ENCODE data around the gene PARD6G.

PARD6G gene, protein sequence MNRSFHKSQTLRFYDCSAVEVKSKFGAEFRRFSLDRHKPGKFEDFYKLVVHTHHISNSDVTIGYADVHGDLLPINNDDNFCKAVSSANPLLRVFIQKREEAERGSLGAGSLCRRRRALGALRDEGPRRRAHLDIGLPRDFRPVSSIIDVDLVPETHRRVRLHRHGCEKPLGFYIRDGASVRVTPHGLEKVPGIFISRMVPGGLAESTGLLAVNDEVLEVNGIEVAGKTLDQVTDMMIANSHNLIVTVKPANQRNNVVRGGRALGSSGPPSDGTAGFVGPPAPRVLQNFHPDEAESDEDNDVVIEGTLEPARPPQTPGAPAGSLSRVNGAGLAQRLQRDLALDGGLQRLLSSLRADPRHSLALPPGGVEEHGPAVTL

DNA sequence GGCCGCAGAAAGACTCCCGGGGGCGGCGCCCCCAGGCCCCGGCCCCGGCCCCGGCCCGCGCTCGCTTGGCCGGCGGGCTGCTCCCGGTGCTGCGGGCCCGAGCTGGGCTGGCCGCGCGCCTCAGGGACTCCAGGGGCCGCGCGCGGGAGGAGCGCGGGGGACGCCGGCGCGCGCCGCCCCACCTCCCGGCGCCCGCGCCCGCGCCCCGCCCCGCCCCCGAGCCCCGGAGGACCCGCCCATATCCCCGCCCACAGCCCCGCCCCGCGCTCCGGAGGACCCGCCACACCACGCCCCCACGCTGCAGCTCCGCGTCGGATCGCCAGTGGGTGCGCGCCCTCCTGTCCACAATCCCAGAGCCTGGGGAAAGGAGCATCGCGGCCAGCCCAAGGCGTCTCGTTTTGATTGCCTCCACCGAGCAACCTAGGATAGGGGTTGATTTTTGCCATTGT is at the start of gene PARD6G:
PARD6G (minus strand) TSS at position 122 of the 449 bp plus-strand sequence. CDS start 166 bp downstream, outside the sequence.
- peak; percentile 70 for DNase-seq

DNA sequence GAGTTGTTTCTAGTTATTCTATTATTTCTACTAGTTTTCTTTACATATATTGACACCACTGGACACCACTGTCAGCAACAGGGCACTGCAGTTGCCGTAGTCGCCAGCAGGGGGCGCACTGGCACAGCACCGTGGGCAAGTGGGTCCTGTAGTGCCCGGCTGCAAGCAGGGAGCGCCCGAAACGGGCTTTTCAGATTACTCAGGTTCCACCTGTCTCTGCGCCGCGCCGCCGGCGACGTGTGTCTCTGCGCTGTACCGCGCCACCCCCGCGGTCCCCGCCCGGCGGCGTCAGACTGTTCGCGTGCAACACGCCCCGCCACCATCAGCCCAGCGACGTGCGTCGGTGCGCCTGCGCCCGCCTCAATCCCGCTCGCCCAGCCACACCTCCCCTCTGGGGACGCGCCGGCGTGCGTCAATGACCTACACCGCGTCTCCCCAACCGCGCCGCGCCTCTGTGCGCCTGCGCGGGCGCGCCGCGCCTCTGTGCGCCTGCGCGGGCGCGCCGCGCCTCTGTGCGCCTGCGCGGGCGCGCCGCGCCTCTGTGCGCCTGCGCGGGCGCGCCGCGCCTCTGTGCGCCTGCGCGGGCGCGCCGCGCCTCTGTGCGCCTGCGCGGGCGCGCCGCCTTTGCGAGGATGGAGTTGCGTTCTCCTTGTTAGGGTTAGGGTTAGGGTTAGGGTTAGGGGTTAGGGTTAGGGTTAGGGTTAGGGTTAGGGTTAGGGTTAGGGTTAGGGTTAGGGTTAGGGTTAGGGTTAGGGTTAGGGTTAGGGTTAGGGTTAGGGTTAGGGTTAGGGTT is 15.1 kb upstream of the PARD6G start:
- peak; percentile 23 for DNase-seq

DNA sequence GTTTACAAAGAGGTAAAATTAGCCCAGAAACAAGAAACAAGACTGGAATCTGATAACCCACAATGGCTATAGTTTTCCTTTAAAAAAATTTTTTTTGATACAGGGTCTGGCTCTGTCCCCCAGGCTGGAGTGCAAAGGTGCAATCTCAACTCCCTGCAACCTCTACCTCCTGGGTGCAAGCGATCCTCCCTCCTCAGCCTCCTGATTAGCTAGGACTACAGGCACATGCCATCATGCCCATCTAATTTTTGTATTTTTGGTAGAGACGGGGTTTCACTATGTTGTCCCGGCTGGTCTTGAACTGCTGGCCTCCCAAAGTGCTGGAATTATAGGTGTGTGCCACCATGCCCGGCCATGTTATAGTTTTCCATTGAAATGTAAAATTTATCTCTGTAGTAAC is 12.3 kb upstream of the PARD6G start:
- no peak for DNase-seq

DNA sequence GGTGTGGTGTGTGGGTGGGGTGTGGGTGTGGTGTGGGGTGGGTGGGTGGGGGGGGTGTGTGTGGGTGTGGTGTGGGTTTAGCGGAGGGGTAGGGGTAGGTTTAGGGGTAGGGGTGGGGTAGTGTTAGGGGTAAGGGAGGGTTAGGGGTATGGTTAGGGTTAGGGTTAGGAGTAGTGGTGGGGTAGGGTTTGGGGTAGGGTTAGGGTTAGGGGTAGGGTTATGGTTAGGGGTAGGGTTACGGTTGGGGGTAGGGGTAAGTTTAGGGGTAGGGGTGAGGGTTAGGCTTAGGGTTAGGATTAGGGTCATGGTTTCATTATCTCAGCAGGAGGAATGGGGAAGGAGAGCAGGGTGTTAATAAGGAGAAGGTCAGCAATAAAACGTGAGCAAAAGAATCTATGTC is 11.3 kb upstream of the PARD6G start:
- DNase-seq: no peak

DNA sequence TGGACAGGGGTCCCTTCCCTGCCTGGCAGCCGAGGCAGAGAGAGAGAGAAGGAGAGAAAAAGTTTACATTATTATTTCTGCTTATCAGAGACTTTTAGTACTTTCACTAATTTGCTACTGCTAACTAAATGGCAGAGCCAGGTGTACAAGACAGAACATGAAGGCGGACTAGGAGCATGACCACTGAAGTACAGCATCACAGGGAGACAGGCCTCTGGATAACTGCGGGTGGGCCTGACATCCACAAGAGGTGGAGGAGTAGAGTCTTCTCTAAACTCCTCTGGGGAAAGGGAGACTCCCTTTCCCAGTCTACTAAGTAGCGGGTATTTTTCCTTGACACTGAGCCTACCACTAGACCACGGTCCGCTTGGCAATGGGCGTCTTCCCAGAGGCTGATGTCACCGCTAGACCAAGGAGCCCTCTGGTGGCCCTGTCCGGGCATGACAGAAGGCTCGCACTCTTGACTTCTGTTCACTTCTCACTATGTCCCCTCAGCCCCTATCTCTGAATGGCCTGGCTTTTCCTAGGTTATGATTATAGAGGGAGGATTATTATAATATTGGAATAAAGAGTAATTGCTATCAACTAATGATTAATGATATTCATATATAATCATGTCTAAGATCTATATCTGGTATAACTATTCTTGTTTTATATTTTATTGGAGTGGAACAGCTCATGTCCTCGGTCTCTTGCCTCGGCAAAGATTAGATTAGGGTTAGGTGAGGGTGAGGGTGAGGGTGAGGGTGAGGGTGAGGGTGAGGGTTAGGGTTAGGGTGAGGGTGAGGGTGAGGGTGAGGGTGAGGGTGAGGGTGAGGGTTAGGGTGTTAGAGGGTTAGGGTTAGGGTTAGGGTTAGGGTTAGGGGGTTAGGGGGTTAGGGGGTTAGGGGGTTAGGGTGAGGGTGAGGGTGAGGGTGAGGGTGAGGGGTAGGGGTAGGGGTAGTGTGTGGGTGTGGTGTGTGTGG is 10.5 kb upstream of the PARD6G start:
- DNase-seq: peak; percentile 70

DNA sequence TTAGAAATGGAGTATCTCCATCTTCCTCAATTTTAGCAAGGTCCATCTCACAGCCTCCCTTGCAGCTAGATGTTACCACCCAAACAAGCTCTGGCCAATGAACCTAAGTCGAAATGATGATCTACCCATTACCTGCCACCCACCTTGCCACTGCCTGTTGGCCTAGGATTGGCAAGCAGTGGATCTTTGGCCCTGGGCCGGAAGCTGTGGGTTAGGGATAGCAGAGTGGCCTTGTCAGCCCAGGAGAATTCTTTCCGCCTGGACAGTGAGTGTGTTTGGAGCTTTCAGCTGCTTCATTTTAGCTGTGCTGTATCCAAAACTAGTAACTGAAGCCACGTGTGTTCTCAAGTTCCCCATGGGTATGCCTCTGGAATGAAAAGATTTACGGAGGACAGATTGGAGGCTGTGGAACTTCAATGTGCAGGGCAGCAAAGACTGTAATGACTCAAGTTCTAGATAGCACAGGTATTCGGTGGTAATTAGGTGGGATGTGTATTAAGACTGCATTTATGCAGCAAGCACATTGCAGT is 7.7 kb upstream of the PARD6G start:
- DNase-seq: no peak

DNA sequence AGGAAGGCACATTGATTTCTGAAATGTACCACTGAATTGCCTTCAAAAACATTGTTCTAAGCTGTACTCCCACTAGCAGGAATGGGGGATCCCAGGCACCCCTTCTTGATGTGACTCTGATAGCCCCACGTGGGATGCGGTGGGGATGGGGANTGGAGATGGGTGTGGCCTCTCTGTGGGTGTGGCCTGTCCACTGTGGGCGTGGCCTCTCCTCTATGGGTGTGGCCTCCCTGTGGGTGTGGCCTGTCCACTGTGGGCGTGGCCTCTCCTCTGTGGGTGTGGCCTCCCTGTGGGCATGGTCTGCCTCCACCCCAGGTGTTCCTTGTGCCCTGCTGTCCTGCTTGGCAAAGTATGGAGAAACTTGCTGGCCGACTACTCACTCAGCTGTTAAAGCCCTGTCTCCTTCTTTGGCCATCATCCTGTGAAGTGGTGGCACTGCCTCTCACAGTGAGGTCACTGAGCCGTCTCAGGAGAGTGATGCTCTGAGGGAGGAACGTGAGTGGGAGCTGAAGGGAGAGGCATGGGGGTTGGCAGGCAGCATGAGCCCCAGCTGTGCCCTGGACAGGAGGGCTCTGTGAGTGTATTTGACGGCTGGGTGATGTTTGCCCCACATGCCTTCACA is 6.7 kb upstream of the PARD6G start:
- peak; percentile 15 for DNase-seq

DNA sequence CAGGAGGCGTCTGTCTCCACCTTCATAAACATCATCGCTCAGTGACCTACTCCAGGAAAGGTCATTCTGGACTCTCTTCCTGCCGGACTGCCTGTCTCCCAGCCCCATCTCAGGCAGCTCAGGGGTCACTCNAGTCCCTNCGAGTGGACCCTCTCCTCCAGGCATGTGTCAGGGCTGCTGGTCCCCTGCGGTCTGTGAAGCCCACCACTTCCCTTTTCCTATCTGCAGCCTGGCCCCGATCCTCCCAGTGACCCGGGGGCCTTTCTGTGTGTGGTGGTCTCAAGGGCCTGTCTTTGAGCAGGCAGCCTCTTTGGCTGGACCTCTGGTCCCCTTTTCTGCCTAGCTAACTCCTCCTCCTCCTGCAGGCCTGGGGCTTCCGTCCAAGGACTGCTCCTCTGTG is 5.9 kb upstream of the PARD6G start:
- no peak for DNase-seq

DNA sequence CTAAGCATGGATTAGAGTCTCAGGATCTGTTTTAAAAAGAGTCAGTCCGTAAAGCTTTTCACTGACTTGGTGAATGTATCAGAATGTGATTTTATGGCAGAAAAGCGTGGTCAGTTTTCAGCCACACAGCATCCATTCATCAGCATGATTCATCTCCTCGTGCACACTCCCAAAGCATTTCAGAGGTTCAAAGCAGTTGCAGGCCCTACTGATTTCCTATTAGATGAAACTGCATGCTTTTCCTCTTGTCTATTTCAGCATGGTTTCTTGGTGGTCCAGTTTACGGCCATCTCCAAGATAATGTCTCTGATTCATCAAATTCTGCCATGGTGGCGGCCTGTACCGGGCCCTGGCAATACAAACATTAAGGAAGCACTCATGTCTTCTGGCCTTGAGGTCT is 4.8 kb upstream of the PARD6G start:
- DNase-seq: no peak

DNA sequence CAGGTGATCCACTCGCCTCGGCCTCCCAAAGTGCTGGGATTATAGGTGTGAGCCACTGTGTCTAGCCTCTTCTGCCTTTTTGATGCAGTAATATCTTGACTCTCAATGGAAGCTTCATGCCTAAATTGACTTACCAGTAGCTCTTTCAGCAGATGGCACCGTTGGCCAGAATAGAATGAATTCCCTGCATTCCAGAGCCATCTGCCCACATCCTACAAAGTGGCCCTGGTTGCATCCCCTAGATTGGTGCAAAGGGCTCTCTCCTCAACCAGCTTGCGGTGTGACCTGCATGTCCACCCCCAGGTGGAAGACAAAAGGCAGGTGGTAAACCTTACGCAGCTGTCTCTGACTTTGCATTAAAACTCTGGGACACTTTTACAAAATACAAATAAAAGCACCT is 4.4 kb upstream of the PARD6G start:
- no peak for DNase-seq

DNA sequence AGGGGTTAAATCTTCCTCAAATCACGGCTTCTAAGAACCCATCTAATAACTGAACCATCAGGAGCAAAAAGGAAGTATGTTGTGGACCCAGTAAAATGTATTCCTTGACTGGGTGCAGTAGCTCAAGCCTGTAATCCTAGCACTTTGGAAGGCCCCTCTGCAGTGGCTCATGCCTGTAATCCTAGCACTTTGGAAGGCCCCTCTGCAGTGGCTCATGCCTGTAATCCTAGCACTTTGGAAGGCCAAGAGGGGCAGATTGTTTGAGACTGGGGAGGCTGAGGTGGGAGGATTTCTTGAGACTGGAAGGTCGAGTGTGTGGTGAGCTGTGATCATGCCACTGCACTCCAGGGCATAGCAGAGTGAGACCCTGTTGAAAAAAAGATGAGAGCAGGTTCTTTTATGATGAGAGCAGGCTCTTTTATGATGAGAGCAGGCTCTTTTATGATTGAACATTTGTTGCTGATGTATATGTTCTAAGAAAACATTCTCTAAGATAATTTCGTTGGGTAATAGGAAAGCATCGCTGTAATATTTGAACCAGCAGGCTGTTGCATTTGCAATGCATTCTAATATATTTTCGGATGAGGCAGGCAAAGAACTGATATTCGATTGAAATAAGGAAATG is 3.5 kb upstream of the PARD6G start:
- no peak for DNase-seq

DNA sequence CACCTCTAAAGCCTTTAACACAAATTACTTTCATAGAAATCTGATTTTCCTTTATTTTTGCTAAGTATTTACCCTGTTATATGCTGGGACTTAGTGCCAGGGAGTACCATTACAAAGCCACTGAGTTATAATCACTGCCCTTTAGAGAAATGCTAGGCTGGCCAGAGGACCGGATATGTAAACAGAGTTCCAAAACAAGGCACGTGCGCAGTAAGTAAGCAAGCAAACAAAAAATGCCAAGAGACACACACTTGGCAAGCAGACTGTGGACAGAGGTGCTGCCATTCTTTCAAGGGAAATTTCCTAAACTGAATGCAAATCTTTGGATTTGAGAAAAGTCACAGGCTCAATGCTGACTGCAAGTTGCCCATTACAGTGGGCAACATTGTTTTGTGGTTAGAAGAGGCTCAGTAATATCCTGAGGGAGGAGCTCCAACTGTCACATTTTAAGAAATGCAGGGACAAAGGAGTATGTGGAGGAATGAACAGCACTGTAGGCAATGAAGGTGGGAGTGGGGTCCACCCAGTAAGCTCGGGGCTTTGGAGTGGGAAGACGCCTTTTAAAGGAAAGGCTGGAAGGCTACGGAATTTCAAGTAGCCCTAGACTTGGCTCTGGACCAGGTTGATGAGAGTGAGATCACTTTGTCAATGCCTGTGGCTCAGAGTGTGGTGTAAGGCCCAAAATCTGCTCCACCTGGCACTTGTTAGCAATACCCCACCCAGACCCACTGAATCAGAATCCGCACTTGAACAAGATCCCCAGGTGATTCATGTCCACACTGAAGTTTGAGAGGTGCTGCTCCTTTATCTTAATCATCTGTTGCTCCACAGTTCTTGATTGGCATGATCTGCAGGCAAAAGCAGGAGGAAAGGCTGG is 2.1 kb upstream of the PARD6G start:
- no peak for DNase-seq

DNA sequence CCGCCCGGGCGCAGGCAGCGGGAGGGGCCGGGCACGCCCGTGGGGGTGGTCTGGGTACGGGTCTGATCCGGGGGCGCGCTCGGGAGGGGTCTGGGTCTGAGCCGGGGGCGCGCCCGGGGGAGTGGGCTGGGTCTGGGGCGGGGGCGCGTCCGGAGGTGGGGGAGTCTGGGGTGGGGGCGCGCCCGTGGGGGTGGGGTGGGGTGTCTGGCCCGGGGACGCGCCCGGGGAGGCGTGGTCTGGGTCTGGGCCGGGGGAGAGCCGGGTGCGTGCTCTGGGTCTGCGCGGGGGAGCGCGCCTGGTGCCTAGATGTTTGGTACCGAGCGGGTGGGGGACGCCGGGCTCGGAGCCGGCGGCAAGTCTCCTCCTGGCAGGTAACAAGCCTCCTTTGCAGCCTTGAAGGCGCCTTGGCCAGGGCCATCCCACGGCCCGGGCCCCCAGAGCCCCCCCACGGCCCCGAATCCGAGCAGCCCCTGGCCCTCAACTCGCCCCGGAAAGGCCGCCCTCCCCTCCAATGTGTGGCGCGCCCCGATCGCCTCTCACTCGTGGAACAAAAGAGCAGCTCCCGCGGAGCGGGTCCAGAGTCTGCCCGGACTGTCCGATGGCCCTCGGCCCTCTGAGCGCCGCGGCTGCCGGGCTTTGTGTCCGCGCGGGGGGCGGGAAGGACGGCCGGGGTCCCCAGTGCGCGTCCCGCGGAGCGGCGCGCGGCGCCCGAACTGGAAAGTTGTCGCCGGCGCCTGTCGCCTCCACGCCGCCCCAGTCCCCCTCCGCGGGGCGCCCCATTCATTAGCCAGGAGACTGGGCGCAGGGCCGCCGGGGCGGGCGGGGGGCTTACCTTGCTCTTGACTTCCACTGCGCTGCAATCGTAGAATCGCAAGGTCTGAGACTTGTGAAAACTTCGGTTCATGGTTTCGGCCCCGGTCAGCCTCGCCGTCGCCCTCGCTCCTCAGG is 595 bp downstream of the PARD6G start:
- DNase-seq: no peak

DNA sequence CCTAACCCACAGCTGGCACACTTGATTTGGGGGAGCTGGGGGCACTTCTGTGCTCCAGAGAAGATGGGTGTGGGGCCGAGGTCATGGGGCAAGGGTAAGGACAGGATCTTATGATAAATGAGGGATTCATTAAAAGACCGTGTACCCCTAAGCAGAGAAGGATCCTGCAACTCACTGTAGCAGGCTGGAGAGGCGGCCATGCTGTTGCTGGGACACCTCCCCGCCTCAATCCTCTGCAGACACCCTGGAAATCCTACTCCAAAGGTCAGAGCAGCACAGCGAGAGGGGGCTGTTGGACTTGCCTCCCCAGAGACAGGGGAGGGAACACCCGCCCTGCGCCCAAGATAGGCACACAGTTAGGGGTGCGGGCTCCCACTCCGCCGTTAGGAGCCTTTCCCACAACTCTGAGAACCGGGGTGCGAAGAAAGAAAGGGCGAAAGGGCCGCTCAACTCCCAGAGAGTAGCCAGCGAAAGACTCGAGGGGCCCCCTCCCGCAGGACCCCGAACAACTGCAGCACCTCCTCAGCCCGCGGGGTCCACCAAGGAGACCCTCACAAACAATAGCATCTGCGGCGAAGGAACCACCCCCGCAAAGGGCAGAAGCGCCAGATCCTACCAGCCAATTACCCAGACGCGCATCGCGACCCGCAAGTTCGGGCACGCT is 1.4 kb downstream of the PARD6G start:
- DNase-seq: no peak

DNA sequence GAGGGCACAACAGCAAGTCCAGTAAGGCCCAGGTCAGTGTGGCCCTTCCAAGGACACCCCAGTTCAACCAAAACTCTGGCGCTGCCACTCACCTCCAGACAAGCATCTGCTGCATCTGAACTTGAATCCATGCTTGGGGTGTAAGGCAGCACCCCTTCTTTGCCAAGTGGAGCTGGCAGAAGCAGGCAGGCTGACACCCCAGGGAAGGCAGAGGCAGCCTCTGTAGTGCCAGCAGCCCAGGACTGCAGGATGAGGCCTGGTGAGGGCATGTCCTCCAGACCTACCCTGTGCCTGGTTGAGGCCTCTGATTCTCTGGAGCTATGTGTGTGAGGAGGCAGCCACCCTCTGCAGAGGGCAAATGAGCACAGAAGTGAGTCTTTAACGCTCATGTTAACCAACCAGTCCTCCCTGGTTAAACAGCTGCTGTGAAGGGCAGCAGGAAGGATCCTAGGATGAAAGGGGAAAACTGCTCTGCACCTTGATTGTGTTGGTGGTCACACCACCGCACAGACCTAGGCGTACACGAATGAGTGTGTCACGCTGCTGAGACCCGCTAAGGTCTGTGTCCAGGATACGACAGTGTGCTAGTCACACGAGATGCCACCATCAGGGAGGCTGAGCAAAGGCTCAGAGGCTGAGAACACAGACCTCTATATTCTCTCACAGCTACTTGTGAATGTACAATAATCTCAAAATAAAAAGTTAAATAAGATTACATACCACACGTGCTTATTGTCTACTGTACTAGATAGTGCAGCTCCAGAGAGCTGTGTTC is 2.2 kb downstream of the PARD6G start:
- DNase-seq: no peak

DNA sequence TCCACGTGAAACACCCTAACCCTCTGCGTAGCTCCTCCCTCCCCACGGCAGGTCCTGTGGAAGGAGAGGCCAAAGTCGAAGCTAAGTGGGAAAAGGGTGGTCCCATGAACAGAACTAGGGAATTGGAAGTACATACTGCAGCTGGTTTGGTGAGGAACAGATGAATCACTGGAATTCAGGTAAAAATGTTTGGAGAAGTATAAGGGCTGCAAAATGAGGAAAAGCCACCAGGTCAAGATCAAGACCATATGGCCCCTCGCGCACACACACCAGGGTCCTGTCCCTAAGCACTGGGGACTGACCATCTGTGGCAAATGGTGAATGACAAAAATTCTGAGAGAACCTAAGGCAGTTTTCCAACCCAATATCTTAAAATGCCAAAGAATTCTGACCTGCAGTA is 3.1 kb downstream of the PARD6G start:
- no peak for DNase-seq

DNA sequence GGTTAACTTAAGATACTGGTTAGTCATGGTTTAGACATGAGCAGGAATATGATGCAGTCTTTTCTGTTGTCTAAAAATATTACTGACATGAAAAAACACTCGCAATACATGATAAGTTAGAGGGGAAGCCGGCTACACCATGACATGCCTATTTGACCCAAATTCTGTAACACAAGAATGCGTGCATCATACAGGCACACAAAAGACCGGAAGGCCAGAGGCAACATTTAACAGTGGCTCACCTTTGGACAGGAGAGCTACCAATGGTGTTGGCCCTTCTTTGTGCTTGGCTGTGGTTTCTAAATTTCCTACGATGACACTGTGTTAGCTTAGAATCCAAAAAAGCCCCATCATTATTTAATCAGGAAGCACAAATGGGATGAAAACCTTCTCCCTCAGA is 4.1 kb downstream of the PARD6G start:
- no peak for DNase-seq
